Epithelial cell of prostate (primary cell): ENCODE measurements around the gene FRMPD4.
"Not testable (repeated sequence)": the region's sequence is repeated elsewhere in the genome, so short reads cannot be mapped to it uniquely, and the experiment has no call there.

ENCODE experiments used
- DNase-seq: peaks from one replicate; pipeline ENCODE4 v3.0.0-alpha.2; 2011; ENCODE audit warnings: low read depth, low spot score
- H3K27ac ChIP-seq: fragments of 450-650 bp; 2 replicates; pipeline ENCODE4 v1.5.1; 2017; ENCODE audit warnings: mild to moderate bottlenecking

Gene FRMPD4

DNA sequence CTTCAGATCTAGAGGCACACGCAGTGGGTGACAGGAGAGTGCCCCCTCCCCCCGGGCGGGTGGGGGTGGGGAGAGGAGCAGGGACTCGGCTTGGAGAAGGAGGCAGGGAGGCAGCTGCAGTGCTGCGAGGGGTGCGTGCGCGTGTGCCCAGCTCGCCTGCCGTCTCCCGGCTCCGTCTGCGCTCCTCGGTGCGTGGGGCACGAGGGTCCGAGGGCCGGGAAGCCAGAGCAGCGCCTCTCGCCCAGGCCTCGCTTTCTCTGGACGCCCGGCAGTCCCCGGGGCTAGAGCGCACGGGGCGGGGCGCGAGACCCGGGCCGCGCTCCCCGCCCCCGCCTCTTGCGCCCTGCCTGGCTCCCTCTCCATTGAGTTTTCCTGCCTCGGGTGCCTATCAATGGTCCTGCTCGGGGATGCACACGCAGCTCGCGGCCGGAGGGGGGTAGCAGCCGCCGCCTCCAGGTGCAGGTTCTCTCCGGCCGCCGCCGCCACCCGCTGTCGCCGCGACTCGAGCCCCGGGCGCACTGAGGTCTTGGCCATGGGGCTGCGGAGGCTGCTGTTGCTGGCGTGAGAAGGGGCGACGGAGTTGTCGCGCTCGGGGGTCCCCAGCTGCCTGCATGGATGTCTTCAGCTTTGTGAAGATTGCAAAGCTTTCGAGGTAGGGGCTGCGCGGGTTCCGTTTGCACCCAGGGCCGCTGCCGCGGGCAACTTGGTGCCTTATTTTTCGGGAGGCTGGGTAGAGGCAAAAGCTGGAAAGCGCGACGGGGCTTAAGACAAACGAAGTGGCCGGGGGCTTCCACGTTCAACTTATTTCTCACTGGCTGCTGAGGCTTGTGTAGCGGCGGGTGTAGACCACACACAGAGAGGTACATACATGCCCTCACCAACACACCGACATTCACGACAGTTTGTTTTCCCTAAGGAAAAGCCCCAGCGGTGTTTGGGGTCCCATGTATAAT lies at the start of gene FRMPD4:
Gene FRMPD4 (plus strand): TSS at position 113 of the 953 bp plus-strand sequence. CDS start 499 bp downstream, at position 612.
- H3K27ac ChIP-seq, result no peak within 1 kb of the TSS
- no peak for DNase-seq

DNA sequence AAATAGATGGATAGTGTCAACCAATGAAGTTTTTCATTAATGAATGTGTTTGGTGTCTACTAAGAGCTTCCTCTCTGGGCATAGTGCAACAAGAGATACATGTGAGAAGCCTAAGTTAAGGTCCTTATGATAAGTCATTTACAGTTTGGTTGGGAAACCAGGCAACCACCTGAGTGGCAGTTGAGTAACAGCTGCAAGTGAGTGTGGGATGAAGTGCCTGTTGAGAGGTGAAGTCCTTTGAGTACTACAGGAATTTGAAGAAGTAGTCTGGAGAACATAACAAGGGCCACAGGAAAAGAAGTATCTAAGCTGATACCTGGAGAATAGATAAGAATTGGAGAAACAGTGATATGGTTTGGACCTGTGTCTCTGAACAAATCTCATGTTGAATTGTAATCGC lies 48.5 kb upstream of the FRMPD4 start:
- no peak for DNase-seq
- H3K27ac ChIP-seq, result no peak overlapping the region

DNA sequence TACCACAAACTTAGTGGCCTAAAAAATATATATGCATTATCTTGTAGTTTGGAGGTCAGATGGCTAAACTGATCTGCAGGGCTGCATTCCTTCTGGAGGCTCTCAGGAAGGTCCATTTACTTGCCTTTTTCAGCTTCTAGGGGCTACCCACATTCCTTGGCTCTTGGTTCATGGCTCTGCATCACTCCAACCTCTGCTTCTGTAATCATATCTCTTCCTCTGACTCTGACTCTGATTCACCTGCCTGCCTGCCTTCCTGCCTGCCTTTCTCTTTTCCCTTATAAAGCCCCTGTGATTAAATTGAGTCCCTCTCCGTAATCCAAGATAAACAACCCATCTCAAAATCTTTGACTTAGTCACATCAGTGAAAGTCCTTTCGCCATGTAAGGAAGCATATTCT lies 25.0 kb upstream of the FRMPD4 start:
- no peak for DNase-seq
- H3K27ac ChIP-seq, result no peak overlapping the region

DNA sequence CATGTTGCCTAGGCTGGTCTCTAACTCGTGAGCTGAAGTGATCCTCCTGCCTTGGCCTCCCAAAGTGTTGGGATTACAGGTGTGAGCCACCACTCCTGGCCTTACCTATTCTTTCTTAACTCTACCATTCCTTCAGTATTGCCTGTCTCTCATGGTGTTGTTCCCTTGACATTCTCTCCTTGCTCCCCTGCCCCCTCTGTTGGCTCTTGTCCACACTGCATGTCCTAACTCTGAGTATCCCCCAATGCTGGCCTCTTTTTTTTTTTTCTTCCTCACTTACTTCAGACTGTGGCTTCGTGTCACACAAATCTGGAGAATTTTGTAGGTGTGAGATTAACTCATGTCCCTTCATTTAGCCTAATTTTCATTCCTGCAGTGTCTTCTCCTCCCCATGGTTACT lies 22.9 kb upstream of the FRMPD4 start:
- H3K27ac ChIP-seq, result no peak overlapping the region
- DNase-seq, result no peak

DNA sequence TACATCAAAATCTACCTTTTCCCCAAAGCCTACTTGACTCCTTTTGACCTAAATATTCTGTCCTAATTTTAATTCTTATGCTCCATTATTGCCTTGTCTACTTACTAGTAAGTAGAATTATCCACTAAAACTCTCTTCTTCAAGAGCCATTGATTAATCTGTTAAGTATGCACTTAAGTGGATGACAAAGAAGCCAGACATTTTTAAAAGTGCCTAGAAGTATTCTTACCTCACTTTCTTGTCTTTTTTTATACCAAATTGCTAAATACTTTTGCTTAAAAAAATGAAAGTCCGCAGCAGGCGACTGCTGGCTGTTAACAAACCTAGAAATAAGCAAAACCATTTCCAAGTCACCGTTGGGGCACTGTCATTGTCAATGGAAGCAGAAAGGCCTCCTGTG lies 20.1 kb upstream of the FRMPD4 start:
- H3K27ac ChIP-seq, result no peak overlapping the region
- no peak for DNase-seq

DNA sequence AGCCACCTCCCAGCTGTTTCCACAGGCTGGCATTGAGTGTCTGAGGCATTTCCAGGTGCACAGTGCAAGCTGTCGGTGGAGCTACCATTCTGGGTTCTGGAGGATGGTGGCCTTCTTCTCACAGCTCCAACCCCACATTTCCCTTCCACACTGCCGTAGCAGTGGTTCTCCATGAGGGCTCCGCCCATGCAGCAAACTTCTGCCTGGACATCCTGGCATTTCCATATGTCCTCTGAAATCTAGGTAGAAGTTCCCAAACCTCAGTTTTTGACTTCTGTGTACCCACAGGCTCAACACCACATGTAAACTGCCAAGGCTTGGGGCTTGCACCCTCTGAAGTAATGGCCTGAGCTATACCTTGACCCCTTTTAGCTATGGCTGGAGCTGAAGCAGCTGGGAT lies 10.3 kb upstream of the FRMPD4 start:
- no peak overlapping the region for H3K27ac ChIP-seq
- DNase-seq, result no peak

DNA sequence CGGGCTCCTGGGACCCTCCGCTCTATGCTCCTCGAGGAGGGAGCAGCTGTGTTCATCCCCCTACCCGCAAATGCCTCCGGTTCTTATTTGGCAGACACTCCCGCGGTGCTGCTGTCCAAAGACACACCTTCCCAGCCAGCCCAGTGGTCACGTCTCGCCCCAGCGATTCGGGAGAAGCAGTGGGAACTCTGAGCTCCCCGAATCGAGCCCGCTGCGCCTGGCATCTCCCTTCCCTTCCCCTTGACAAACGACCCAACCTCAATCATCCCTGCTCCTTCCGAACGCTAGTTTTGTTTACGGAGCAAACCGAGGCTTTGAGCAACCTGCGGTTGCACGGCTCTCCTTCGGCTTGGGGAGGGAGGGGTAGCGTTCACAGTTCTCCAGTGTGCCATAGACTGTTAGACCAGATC lies 317 bp upstream of the FRMPD4 start:
- no peak for DNase-seq
- no peak overlapping the region for H3K27ac ChIP-seq

DNA sequence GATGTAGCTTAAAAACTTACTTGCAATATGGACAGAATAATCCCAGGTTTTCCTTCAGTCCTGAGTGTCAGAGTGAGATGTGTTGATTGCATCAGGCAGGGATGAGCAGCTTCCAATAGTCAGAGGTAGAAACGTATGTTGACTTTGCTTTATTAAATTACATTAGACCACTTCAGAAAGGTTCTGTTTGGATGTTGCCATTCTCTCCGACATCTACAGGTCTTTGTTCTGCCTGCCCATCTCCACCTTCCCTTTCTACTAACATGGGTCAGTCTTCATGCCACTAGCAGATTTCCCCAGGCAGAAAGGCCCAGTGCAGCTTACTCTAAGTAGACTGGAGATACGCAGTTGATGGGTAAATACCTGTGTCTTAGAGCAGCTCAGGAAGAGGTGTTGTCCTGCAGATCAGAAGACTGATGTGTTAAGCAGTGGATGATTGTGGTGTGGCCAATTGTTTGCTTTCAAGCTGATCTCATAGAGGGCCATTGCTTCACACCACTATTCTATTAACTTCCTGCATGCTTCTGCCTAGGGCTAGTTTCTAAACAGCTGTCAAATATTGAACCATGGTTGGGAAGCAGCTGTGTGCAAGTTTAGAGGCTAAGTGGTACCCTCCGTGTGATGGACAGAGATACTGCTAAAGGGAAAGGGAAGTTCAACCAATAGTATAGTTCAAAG lies 1.8 kb downstream of the FRMPD4 start:
- no peak overlapping the region for H3K27ac ChIP-seq
- DNase-seq, result peak; percentile 46

DNA sequence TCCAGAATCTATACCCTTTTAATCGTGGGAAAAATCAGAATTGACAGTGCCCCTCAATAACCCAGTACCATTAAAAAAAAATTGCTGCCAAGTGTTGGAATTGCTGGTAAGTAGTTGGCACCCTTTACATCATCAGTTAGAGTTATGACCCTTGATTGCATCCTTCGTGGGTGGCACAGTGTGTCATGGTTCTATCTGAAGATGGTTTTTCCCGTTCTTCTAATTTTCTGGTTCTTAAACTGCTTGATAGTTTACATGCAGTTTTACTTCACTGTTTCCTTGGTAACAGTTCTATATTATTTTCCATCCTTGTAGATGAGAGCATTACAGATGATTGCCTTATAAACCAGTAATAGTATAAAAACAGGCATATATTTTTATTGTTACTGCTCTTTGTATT lies 3.2 kb downstream of the FRMPD4 start:
- no peak overlapping the region for H3K27ac ChIP-seq
- DNase-seq, result no peak

DNA sequence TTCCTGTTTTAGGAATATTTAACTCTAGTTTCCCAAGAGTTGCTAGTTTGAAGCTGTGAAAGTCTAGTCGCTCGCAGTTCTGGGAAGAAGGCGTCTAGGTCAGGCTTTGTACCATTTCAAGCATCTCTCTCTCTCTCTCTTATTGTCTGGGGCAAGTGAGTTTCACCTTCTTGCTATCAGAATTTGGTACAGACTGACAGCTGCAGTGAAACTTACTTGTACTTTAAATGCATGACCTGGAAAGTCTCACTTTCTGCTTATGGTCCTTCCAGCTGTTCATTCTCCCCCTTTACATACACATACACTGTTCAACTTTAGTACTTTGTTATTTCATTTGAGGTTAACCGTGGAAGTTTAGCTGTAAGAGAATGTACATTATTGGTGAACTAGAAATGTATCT lies 4.4 kb downstream of the FRMPD4 start:
- no peak for DNase-seq
- no peak overlapping the region for H3K27ac ChIP-seq

DNA sequence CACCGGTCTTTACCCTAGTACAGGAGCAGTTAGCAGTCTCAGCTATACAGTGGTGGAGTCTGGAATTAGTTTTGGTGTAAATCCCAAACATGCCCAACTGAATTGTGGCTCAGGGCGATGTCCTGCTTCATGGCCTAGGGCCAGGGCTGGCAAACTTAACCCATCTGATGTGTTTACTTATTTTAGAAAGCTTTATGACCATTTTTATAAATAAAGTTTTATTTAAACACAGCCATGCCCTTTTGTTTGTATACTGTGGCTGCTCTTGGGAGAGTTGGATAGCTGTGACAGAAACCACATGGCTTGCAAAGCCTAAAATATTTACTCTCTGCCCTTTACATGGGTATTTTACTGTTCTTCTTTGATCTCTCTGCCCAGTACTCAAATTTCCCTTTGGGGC lies 7.1 kb downstream of the FRMPD4 start:
- no peak for DNase-seq
- no peak overlapping the region for H3K27ac ChIP-seq

DNA sequence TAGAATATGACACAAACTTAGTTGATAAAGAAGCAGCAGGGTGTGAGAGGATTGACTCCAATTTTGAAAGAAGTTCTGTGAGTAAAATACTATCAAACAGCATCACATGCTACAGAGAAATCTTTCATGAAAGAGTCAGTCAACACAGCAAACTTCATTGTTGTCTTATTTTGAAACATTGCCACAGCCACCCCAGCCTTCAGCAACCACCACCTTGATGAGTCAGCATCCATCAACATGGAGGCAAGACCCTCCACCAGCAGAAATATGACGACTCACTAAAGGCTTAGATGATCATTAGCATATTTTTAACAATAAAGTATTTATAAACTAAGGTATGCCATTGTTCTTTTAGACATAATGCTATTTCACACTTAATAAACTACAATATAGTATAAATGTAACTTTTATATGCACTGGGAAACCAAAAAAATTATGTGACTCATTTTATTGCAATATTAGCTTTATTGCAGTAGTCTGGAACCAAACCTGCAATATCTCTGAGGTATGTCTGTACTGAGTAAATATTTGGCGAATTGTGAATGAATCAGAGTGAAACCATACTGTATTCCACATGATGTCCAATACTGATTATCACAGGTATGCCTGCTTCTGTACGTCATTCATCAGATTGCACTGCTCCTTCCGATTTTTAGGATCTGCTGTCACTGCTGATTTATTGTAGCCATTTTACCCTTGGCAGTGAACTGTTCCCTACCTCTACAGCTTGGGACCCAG lies 11.6 kb downstream of the FRMPD4 start:
- H3K27ac ChIP-seq, result peak overlapping the region; percentile 67
- DNase-seq, result peak; percentile 64

DNA sequence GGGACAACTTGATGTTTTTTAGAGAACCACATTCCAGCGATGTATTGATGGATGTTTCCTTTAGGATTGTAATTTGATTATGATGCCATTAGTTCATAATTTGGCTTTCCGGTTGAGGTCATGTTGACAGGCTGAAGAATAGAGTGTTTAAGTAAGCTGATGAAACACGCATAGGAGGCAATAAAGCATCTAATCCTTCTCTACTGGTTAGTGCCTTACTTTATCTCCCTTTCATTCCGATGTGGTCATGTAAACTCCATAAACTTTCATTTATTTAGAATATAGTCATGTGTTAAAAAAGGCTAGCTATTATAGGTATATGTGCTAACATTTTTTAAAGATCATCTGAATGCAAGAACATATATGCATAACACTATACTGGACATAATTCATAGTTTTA lies 15.0 kb downstream of the FRMPD4 start:
- no peak for DNase-seq
- no peak overlapping the region for H3K27ac ChIP-seq

DNA sequence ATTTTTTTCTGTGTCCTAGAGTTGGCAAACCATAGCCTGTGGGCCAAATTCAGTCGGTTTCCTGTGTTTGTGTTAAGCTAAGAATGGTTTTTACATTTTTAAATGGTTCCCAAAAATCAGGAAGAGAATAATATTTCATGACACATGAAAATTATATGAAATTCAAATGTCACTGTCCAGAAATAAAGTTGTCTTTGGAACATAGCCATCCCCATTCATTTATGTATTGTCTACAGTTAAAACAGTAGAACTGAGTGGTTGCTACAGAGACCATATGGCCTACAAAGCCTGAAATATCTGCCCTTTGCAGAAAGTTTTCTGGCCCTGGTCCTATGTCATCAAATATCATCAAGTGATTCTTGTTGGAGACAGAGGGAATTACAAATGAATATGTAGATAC lies 15.5 kb downstream of the FRMPD4 start:
- H3K27ac ChIP-seq, result no peak overlapping the region
- DNase-seq, result no peak

DNA sequence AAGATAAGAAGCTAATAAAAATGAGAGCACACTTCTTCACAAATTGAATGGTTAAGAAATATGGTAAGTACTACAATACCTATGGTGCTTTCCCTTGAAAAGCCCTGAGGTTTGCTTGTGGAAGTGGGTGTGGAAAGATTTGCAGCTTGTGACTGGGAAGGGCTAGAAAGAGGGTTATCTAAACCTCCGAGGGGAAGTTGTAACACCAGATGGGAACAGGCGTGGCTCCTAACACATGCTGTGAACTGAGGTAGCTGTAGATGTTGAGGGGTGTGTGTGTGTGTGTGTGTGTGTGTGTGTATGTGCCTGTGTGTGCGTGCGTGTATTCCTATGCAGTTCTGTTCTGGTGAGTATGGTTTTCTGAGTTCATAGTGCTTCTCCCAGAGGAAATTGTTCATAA lies 21.5 kb downstream of the FRMPD4 start:
- no peak overlapping the region for H3K27ac ChIP-seq
- DNase-seq, result no peak

DNA sequence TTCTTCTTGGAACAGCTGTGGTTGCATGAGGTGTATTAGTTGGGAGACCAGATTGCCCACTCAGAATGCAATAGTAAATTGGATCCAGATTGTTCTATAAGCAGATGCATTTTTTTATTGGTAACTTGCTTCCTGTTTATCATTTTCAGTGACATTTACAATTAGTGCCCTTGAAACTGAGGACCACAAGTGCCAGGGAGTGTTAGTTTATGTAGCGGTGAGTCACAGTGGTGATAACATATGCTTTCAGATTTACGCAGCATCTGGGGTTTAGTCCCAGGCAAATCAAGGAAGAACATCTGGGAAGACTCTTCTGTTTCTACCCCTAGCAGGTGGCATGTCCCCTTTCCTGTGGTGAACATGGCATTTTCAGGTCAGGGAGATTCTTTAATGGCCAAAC lies 24.1 kb downstream of the FRMPD4 start:
- no peak for DNase-seq
- no peak overlapping the region for H3K27ac ChIP-seq

DNA sequence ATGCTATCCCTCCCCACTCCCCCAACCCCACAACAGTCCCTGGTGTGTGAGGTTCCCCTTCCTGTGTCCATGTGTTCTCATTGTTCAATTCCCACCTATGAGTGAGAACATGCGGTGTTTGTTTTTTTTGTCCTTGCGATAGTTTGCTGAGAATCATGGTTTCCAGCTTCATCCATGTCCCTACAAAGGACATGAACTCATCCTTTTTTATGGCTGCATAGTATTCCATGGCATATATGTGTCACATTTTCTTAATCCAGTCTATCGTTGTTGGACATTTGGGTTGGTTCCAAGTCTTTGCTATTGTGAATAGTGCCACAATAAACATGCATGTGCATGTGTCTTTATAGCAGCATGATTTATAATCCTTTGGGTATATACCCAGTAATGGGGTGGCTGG lies 25.9 kb downstream of the FRMPD4 start:
- H3K27ac ChIP-seq, DNase-seq: not testable (repeated sequence)

DNA sequence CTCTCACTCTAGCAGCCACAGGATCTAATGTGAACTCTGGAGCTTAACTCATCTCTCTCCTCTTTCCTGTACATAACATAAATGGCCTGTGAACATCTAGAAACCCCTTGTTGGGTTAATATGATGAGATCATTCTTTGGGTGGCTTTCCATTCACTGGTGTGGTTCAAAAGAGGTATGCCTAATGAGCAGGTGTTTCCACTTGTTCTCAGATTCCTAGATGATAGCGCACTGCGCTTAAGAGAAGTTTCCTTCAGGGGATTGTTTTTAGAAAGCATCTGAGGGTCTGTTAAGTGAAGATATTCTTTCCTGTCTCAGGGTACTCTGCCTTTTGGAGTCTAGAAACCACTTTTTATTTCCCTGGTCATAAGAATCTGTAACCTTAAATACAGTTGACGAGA lies 32.5 kb downstream of the FRMPD4 start:
- DNase-seq, result no peak
- no peak overlapping the region for H3K27ac ChIP-seq

DNA sequence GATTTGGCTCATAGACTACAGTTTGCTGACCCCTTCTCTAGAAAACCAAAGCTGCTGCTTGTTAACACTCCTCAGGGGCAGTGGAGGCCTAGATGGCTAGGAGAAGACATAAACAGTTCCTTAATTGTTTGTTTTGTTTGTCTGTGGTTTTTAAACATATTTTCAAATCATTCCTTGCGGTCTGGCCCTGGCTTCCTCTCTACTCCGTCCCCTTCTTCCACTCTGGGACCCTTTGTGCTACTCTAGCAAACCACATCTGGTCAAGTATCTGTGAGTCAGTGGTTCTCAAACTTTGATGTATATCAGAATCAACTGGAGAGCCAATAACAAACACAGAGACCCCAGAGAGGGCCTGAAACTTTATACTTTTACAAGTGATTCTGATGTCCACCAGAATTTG lies 36.1 kb downstream of the FRMPD4 start:
- DNase-seq, result no peak
- no peak overlapping the region for H3K27ac ChIP-seq

DNA sequence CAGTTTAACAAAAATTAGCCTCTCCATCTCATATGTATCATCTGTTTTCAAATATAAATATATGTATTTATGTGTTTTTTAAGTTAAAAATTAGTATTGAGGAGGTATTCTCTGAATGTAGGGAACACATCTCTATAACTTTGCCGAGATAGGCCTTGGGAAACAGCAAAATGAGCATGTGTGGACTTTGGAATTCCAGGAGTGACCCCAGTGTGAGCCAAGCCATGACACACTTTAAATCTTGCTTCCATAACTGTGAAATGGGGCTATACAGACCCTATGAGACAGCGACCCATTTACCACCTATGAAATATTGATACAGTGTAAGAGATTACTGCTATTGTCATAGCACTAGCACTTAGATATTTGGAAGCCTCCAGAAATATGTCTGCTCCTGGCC lies 58.8 kb downstream of the FRMPD4 start:
- no peak overlapping the region for H3K27ac ChIP-seq
- no peak for DNase-seq

DNA sequence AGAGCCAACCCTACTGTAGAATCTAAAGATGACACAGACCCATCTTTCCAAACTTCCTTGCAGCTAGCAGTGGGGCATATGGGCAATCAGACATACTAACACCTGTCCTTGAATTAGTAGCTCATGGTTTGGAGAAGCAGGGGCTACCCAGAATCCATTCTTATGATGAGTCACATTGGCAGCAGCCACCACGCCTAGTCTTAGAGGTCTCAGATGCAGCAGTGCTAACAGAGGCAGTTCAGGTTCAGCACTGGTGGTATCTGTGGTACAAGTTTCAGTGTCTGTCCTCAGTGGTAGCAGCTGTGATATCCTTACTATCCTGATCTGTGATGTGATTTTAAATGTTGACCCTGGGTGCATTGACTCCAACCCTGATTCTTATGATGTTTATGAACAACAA lies 68.1 kb downstream of the FRMPD4 start:
- no peak overlapping the region for H3K27ac ChIP-seq
- DNase-seq, result no peak
